GM06990 (cell line): ENCODE results near the gene NOC2L.
A peak's percentile ranks its signal among the peaks of the same experiment; 100 is the strongest.

Experiments used
- DNase-seq: peaks from one replicate; pipeline ENCODE4 v3.0.0-alpha.2; 2011; ENCODE audit not compliant: insufficient read length; ENCODE audit errors: extremely low read depth
- H3K27me3 ChIP-seq: replicated peaks from 2 replicates; pipeline ENCODE4 v1.6.0; 2011; ENCODE audit warnings: low read length; ENCODE audit not compliant: control insufficient read depth, insufficient read depth
- H3K36me3 ChIP-seq: 2 replicates; pipeline ENCODE4 v1.5.1; 2011; ENCODE audit warnings: low read length; ENCODE audit not compliant: control insufficient read depth, insufficient read depth
- H3K4me3 ChIP-seq: replicated peaks from 2 replicates; pipeline ENCODE4 v1.5.1; 2011; ENCODE audit warnings: low read depth, mild to moderate bottlenecking, control low read depth, low read length
- TF ChIP-seq, protein P1 (sequence below): IDR thresholded peaks from 2 replicates; pipeline ENCODE4 v1.5.1; 2011; ENCODE audit warnings: low read length, control low read depth, mild to moderate bottlenecking, inconsistent platforms; ENCODE audit not compliant: insufficient read depth, poor library complexity, severe bottlenecking

Gene NOC2L

DNA sequence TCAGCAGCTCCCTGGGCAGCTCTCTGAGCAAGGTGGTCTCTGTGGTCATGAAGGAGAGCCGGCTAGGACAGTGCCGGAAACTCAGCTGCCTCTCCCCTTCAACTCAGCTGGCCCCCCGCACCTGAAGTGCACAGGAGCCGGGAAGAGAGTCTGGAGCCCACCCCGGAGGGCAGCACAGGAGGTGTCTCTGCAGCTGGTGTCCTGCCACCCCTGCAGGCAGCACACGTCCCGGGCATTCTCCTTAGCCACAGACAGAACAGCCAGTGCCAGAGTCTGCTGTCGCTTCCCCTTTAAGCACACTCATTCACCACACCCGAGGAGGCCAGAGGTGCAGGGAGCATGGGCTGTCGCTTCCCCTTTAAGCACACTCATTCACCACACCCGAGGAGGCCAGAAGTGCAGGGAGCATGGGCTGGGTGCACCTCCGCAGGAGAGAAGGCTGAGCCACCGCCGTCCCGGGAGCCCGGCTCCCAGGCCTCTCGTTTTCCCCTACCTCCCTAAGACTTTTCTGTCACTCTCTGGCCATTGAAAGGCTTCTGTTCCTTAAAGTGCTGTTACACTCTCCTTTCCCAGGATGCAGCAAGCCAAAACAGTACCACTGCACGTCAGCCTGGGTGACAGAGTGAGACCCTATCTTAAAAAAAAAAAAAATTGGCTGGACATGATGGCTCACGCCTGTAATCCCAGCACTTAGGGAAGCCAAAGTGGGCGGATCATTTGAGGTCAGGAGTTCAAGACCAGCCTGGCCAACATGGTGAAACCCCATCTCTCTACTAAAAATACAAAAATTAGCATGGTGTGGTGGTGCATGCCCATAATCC lies 52.2 kb downstream of the NOC2L start:
- Histone ChIP-seq H3K4me3 (no peak overlapping the region), H3K27me3 (no peaks in the 10 kb centered on the region; the same call in 1 of the 2 replicates), H3K36me3 (no peaks in the 10 kb centered on the region)
- TF ChIP-seq, protein P1, sequence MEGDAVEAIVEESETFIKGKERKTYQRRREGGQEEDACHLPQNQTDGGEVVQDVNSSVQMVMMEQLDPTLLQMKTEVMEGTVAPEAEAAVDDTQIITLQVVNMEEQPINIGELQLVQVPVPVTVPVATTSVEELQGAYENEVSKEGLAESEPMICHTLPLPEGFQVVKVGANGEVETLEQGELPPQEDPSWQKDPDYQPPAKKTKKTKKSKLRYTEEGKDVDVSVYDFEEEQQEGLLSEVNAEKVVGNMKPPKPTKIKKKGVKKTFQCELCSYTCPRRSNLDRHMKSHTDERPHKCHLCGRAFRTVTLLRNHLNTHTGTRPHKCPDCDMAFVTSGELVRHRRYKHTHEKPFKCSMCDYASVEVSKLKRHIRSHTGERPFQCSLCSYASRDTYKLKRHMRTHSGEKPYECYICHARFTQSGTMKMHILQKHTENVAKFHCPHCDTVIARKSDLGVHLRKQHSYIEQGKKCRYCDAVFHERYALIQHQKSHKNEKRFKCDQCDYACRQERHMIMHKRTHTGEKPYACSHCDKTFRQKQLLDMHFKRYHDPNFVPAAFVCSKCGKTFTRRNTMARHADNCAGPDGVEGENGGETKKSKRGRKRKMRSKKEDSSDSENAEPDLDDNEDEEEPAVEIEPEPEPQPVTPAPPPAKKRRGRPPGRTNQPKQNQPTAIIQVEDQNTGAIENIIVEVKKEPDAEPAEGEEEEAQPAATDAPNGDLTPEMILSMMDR = no peak
- peak; percentile 14 for DNase-seq

DNA sequence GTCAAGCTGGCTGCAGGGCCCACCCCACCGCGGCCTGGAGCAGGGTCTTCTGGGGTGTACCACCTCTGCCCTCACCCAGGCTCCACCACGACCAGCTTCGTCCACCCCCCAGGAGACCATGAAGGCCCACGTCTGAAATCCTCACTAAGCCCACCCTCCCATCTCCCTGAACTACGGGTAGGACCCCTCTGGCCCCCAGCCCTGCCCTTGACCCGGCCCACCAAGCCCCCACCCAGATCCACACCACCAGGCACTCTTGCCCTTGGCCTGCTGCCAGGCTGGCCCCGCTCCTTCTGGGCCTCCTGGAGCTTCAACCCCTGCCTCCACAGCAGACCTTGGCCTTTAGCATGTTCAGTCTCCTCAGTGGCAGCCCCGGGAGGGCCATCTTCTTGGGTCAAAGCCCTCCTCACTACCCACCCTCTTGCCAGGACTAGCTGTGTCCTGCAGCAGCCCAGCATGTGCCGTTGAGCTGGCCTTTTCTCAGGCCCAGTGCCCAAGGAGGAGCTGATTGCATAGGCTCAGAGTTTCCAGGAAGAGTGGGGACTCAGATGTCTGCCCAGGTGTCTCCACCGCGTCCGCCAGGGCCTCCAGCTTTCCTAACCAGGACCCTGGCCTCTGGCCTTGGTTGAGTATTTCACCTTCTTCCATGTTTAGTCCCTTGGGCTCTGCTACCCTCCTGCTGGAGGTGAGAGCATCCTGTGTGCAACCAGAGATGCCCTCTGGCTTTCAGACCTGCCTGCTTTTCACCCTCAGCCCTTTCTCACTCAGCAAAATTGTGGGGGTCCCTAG lies 53.1 kb downstream of the NOC2L start:
- TF ChIP-seq, protein P1 = no peak
- no peak overlapping the region for H3K4me3 ChIP-seq
- peak; percentile 4 for DNase-seq

DNA sequence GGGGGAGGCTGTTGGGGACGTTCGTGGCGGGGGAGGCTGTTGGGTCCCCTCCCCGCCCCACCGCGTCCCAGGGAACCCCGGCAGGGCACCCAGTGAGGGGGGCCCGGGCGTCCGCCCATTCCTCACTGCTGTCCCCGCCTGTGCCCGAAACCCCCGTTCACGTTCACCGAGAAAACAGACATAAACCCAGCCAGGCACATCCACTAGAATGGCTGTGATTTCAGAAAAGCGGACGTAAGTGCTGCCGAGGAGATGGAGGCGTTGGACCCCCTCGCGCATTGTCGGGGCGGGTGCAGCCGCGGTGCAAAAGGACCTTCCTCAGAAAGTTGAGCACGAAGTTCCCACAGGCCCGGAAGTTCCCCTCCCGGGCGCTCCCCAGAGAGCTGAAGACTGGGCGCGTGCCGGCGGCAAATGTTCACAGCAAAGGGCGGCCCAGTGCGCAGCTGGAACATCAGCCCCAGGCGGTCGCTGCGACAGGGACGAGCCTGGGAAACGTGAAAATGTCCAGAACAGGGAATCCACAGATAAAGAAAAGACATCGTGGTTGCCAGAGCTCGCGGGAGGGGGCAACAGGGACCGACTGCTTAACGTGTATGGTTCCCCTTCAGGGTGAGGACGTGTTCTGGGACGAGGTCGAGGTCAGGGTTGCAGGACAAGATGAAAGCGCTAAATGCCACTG lies 53.8 kb downstream of the NOC2L start:
- no peaks in the 10 kb centered on the region; the same call in 1 of the 2 replicates for H3K27me3 ChIP-seq
- H3K36me3 ChIP-seq = no peaks in the 10 kb centered on the region
- peak overlapping the region; percentile 39 for H3K4me3 ChIP-seq
- DNase-seq = peak; percentile 60
- TF ChIP-seq, protein P1 = no peak

More for the DNA sequence above, 53.1 kb downstream of the NOC2L start:
- Histone ChIP-seq H3K27me3 (no peaks in the 10 kb centered on the region; the same call in 1 of the 2 replicates), H3K36me3 (no peaks in the 10 kb centered on the region)

DNA sequence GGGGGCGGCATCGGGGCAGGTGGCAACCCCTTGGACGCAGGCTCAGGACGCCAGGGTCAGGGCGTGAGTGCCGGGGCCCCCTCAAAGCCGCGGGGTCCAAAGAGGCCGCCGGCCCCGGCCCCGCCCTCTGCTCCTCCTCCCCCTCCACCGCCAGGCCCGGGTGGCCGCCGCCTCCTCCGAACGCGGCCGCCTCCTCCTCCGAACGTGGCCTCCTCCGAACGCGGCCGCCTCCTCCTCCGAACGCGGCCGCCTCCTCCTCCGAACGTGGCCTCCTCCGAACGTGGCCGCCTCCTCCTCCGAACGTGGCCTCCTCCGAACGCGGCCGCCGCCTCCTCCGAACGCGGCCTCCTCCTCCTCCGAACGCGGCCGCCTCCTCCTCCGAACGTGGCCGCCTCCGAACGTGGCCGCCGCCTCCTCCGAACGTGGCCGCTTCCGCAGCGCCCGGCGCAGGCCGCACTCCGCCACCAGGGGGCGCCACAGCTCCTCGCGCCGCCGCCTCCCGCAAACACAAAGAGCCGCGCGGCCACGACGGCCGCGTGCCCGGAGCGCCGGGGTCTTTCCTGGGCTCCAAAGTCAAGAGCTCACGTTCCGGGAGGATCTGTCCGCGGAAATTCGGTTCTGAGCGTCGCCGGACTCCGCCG lies 54.6 kb downstream of the NOC2L start:
- DNase-seq = peak; percentile 85
- Histone ChIP-seq H3K27me3 (no peaks in the 10 kb centered on the region; the same call in 1 of the 2 replicates), H3K36me3 (no peaks in the 10 kb centered on the region), H3K4me3 (peak overlapping the region; percentile 38)
- TF ChIP-seq, protein P1 = peak; percentile 28

DNA sequence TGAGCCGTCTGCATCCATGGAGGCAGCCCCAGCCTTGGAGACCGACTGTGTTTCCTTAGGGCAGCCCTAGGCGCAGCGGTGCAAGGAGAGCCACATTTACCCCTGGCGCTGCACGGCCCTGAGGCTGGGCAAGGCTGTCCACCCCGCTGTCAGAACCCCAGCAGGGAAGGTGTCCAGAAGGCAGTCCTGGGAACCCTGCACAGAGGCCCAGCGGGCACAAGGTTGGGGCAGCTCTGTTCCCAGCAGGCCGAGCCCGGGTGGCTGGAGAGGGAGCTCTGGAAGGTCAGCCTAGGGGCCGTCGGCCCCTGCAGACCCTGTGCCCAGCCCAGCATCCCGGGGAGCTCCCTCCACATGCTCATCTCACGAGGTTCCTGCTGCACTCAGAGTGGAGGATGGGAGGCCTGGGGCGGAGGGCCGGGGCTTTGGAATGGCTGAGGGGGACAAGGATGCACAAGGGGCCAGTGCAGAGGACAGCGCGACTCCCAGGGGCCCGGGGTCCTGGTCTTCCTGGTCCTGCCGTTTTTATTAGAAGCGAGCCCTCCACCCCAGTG lies 55.3 kb downstream of the NOC2L start:
- Histone ChIP-seq H3K27me3 (no peaks in the 10 kb centered on the region; the same call in 1 of the 2 replicates), H3K36me3 (no peaks in the 10 kb centered on the region), H3K4me3 (peak overlapping the region; percentile 38)
- DNase-seq = no peak
- TF ChIP-seq, protein P1 = no peak
